OCI-LY1 (cell line): ENCODE data around the gene HNRNPF.

ENCODE experiments used
- EZH2 ChIP-seq: fragments of 200-600 bp; sonication (generic), shearing (Covaris generic); IDR thresholded peaks from 2 replicates; pipeline ENCODE4 v1.8.0; 2017; ENCODE audit warnings: borderline replicate concordance, mixed run types, mild to moderate bottlenecking, antibody characterized with exemption, low read length, moderate library complexity, mixed read lengths
- TF ChIP-seq, protein P1 (sequence below): fragments of 200-600 bp; sonication (generic), shearing (Covaris generic); IDR thresholded peaks from 2 replicates; pipeline ENCODE4 v1.5.1; 2017; ENCODE audit warnings: mild to moderate bottlenecking, antibody characterized with exemption, low read length, moderate library complexity, mixed read lengths

DNA sequence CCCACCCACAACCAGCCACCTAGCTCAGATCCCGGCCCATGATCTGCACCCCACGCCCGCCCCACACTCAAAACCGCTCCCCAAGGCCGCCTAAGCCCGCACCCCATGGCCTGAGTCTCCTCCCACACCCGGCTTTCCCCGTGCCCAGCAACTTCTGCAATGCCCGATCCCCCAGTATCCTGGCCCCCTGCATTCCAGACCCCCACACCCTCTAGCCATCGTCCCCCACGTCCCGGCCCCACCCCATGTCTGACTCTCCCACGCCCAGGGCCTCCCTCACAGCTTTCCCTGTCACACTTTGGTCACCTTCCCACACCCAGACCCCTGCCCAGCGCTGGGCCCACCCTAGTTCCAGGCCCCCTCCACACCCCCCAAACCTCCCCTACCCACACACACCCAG lies 57.7 kb downstream of the HNRNPF start:
- TF ChIP-seq, protein P1, sequence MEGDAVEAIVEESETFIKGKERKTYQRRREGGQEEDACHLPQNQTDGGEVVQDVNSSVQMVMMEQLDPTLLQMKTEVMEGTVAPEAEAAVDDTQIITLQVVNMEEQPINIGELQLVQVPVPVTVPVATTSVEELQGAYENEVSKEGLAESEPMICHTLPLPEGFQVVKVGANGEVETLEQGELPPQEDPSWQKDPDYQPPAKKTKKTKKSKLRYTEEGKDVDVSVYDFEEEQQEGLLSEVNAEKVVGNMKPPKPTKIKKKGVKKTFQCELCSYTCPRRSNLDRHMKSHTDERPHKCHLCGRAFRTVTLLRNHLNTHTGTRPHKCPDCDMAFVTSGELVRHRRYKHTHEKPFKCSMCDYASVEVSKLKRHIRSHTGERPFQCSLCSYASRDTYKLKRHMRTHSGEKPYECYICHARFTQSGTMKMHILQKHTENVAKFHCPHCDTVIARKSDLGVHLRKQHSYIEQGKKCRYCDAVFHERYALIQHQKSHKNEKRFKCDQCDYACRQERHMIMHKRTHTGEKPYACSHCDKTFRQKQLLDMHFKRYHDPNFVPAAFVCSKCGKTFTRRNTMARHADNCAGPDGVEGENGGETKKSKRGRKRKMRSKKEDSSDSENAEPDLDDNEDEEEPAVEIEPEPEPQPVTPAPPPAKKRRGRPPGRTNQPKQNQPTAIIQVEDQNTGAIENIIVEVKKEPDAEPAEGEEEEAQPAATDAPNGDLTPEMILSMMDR, result no peak
- no peak for TF ChIP-seq EZH2
